ENCODE results near the gene TESK2. TPM values are rescaled to one million over a fixed set of nuclear protein-coding genes. Genes with fewer than 3 reads are reported as not detected.
"Not testable (repeated sequence)": the region's sequence is repeated elsewhere in the genome, so short reads cannot be mapped to it uniquely, and the experiment has no call there.

The TESK2 gene
- total RNA-seq, 1 donor from 2014 or later: 8.2 TPM

- Histone ChIP-seq H3K27ac (no peak overlapping the region), H3K36me3 (no peaks in the 10 kb centered on the region), H3K4me3 (no peak overlapping the region), H3K27me3 (ENCODE audit: low read depth) (no peaks in the 10 kb centered on the region), H3K9me3 (no peaks in the 10 kb centered on the region), H3K4me1 (no peaks in the 10 kb centered on the region)
- intact Hi-C loops (cut with DNase I): no loop called here
- TF ChIP-seq CTCF (IDR thresholded peaks at IDR 0.05): no peak
- ATAC-seq: no peak
- DNase-seq: no peak
Observed at GRCh38 chr1:45470306-45470798, 20.6 kb downstream of the TESK2 start.

GRCh38 chr1:45467353-45467752 is 23.6 kb downstream of the TESK2 start:
- H3K4me3 ChIP-seq; H3K36me3 ChIP-seq; H3K9me3 ChIP-seq; intact Hi-C loops (cut with DNase I); H3K27me3 ChIP-seq (ENCODE audit: low read depth); DNase-seq; H3K27ac ChIP-seq; H3K4me1 ChIP-seq; ATAC-seq: not testable (repeated sequence)

GRCh38 chr1:45465277-45465676 is 25.7 kb downstream of the TESK2 start:
- H3K36me3 ChIP-seq: no peaks in the 10 kb centered on the region
- ATAC-seq: no peak
- no peak overlapping the region for H3K4me3 ChIP-seq
- intact Hi-C loops (cut with DNase I): no loop called here
- H3K4me1 ChIP-seq: no peaks in the 10 kb centered on the region
- no peaks in the 10 kb centered on the region for H3K27me3 ChIP-seq (ENCODE audit: low read depth)
- no peak for TF ChIP-seq CTCF (IDR thresholded peaks at IDR 0.05)
- no peak for DNase-seq
- H3K27ac ChIP-seq: no peak overlapping the region
- no peaks in the 10 kb centered on the region for H3K9me3 ChIP-seq

GRCh38 chr1:45458894-45459293 is 32.1 kb downstream of the TESK2 start:
- Histone ChIP-seq H3K27ac (no peak overlapping the region), H3K4me1 (no peaks in the 10 kb centered on the region), H3K9me3 (no peaks in the 10 kb centered on the region), H3K27me3 (ENCODE audit: low read depth) (no peaks in the 10 kb centered on the region), H3K4me3 (no peak overlapping the region), H3K36me3 (no peaks in the 10 kb centered on the region)
- intact Hi-C loops (cut with DNase I): no loop called here
- DNase-seq (no peak), ATAC-seq (no peak)
- no peak for TF ChIP-seq CTCF (IDR thresholded peaks at IDR 0.05)

- no peak for ATAC-seq
- Histone ChIP-seq H3K36me3 (no peaks in the 10 kb centered on the region), H3K27ac (no peak overlapping the region), H3K4me1 (no peaks in the 10 kb centered on the region), H3K9me3 (no peaks in the 10 kb centered on the region), H3K27me3 (ENCODE audit: low read depth) (no peaks in the 10 kb centered on the region), H3K4me3 (no peak overlapping the region)
- TF ChIP-seq CTCF (IDR thresholded peaks at IDR 0.05): no peak
- intact Hi-C loops (cut with DNase I): no loop called here
- DNase-seq: no peak
Observed at GRCh38 chr1:45456531-45456930, 34.4 kb downstream of the TESK2 start.

GRCh38 chr1:45455162-45455561 is 35.8 kb downstream of the TESK2 start:
- H3K4me1 ChIP-seq: no peaks in the 10 kb centered on the region
- no peaks in the 10 kb centered on the region for H3K27me3 ChIP-seq (ENCODE audit: low read depth)
- intact Hi-C loops (cut with DNase I): no loop called here
- H3K36me3 ChIP-seq: no peaks in the 10 kb centered on the region
- no peak for TF ChIP-seq CTCF (IDR thresholded peaks at IDR 0.05)
- no peak for DNase-seq
- no peak overlapping the region for H3K4me3 ChIP-seq
- no peak overlapping the region for H3K27ac ChIP-seq
- no peaks in the 10 kb centered on the region for H3K9me3 ChIP-seq
- ATAC-seq: no peak
